Progenitor cell of endocrine pancreas (in vitro differentiated cells): ENCODE results near the gene CHRNA3. TPM values are rescaled to one million over a fixed set of nuclear protein-coding genes. Genes with fewer than 3 reads are reported as not detected.

Experiments
- DNase-seq: peaks from one replicate; pipeline ENCODE4 v3.0.0; 2021; ENCODE audit warnings: low spot score; ENCODE audit not compliant: unreplicated experiment
- H3K27ac Mint-ChIP-seq: 2 replicates; pipeline ENCODE4 v1.8.0; 2021; ENCODE audit warnings: mild to moderate bottlenecking, moderate library complexity, mixed read lengths
- H3K27me3 Mint-ChIP-seq: 2 replicates; pipeline ENCODE4 v1.8.0; 2021; ENCODE audit warnings: mixed read lengths
- H3K36me3 Mint-ChIP-seq: 2 replicates; pipeline ENCODE4 v1.8.0; 2022; ENCODE audit warnings: mixed read lengths; ENCODE audit not compliant: insufficient read depth
- H3K4me1 Mint-ChIP-seq: 2 replicates; pipeline ENCODE4 v1.8.0; 2021; ENCODE audit warnings: low read depth, mixed read lengths
- H3K4me3 Mint-ChIP-seq: 2 replicates; pipeline ENCODE4 v1.8.0; 2021; ENCODE audit warnings: low read depth, mild to moderate bottlenecking, moderate library complexity, mixed read lengths
- H3K9me3 Mint-ChIP-seq: 2 replicates; pipeline ENCODE4 v1.8.0; 2021; ENCODE audit warnings: low read depth, mixed read lengths
- total RNA-seq: library from RNA; stranded (reverse); gene quantifications from 2 replicates; pipeline ENCODE4 v1.2.1, GENCODE V29; 2021
- TF ChIP-seq, protein P1 (sequence below): fragments of 200-600 bp; sonication (generic); IDR thresholded peaks from one replicate; pipeline ENCODE4 v1.5.0; 2021; ENCODE audit warnings: antibody characterized with exemption, mild to moderate bottlenecking; ENCODE audit not compliant: unreplicated experiment

The CHRNA3 gene
- total RNA-seq, 1 donor from 2014 or later, result 0.29 TPM

- Mint-ChIP-seq H3K4me3 (no peak overlapping the region), H3K4me1 (no peaks in the 10 kb centered on the region), H3K36me3 (no peaks in the 10 kb centered on the region), H3K27me3 (peaks cover 10% of the 10 kb centered on the region), H3K27ac (no peak overlapping the region), H3K9me3 (no peaks in the 10 kb centered on the region)
- TF ChIP-seq, protein P1, sequence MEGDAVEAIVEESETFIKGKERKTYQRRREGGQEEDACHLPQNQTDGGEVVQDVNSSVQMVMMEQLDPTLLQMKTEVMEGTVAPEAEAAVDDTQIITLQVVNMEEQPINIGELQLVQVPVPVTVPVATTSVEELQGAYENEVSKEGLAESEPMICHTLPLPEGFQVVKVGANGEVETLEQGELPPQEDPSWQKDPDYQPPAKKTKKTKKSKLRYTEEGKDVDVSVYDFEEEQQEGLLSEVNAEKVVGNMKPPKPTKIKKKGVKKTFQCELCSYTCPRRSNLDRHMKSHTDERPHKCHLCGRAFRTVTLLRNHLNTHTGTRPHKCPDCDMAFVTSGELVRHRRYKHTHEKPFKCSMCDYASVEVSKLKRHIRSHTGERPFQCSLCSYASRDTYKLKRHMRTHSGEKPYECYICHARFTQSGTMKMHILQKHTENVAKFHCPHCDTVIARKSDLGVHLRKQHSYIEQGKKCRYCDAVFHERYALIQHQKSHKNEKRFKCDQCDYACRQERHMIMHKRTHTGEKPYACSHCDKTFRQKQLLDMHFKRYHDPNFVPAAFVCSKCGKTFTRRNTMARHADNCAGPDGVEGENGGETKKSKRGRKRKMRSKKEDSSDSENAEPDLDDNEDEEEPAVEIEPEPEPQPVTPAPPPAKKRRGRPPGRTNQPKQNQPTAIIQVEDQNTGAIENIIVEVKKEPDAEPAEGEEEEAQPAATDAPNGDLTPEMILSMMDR, result no peak
- no peak for DNase-seq
Measured at GRCh38 chr15:78662028-78662427, 41.2 kb upstream of the CHRNA3 start.

DNA sequence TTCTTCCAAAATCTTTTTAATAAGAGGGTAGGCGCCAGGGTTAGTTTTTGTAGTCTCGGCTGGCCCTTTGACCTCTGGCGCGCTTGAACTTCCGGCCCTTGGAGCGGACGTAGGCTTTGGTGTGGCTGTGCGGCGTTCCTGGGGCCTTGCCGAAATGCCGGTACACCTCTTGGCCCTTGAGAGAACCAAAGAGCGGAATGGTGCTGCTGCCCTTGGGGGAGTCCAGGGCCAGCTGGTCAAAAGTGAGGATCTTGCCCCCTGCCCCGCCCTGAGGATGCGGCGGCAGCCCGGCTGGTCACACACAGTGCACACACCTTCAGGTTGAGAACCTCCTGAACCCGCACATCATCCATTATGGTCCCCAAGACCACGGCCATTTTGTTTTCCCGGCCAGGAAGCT is 40.2 kb upstream of the CHRNA3 start:
- TF ChIP-seq, protein P1, result no peak
- Mint-ChIP-seq H3K4me1 (no peaks in the 10 kb centered on the region), H3K9me3 (no peaks in the 10 kb centered on the region), H3K4me3 (no peak overlapping the region), H3K27me3 (peaks cover 10% of the 10 kb centered on the region), H3K36me3 (no peaks in the 10 kb centered on the region), H3K27ac (no peak overlapping the region)
- DNase-seq, result no peak

GRCh38 chr15:78660584-78660983 is 39.8 kb upstream of the CHRNA3 start:
- no peak overlapping the region for H3K4me3 Mint-ChIP-seq
- H3K27ac Mint-ChIP-seq, result no peak overlapping the region
- no peak for DNase-seq
- H3K9me3 Mint-ChIP-seq, result no peaks in the 10 kb centered on the region
- H3K4me1 Mint-ChIP-seq, result no peaks in the 10 kb centered on the region
- TF ChIP-seq, protein P1, result no peak
- H3K27me3 Mint-ChIP-seq, result peaks cover 10% of the 10 kb centered on the region
- no peaks in the 10 kb centered on the region for H3K36me3 Mint-ChIP-seq

GRCh38 chr15:78658823-78659222 is 38.0 kb upstream of the CHRNA3 start:
- TF ChIP-seq, protein P1, result no peak
- Mint-ChIP-seq H3K9me3 (no peaks in the 10 kb centered on the region), H3K36me3 (no peaks in the 10 kb centered on the region), H3K27me3 (peaks cover 13% of the 10 kb centered on the region), H3K4me3 (no peak overlapping the region), H3K4me1 (no peaks in the 10 kb centered on the region), H3K27ac (no peak overlapping the region)
- DNase-seq, result no peak

- Mint-ChIP-seq H3K4me3 (no peak overlapping the region), H3K9me3 (no peaks in the 10 kb centered on the region), H3K27ac (no peak overlapping the region), H3K36me3 (no peaks in the 10 kb centered on the region), H3K4me1 (no peaks in the 10 kb centered on the region), H3K27me3 (peaks cover 23% of the 10 kb centered on the region)
- DNase-seq, result no peak
- TF ChIP-seq, protein P1, result no peak
Measured at GRCh38 chr15:78654272-78654671, 33.5 kb upstream of the CHRNA3 start.
